IMR-90 (cell line): ENCODE data around the gene PPP1R14C. TPM values are rescaled to one million over a fixed set of nuclear protein-coding genes. Genes with fewer than 3 reads are reported as not detected.

Source experiments
- ATAC-seq: fragments of 200-7000 bp; cut with Tn5 transposase; 2 replicates; pipeline ENCODE4 v1.9.1; 2020; ENCODE audit warnings: low read depth, mild to moderate bottlenecking, moderate library complexity
- BruUV-seq: library from RNA; stranded (reverse); fragments of 400-500 nt; replicated peaks from 2 replicates; lab custom pipeline; 2021; lab: Mats Ljungman, UMichigan
- CTCF ChIA-PET: fragments of 300-600 bp; formaldehyde crosslinking; extraction: SDS; loops from one replicate; lab custom pipeline; 2021; ENCODE audit warnings: antibody characterized with exemption; lab: Yijun Ruan, JAX
- POLR2A ChIA-PET: fragments of 300-600 bp; sonication (Branson Sonifier 250); formaldehyde crosslinking; loops from one replicate; lab custom pipeline; 2022; ENCODE audit warnings: antibody characterized with exemption; ENCODE audit not compliant: unreplicated experiment; lab: Charles Lee
- DNase-seq: peaks from one replicate; pipeline ENCODE4 v3.0.0; 2013
- H2AFZ ChIP-seq: replicated peaks from 2 replicates; pipeline ENCODE3; 2013; ENCODE audit warnings: low read length, mild to moderate bottlenecking; ENCODE audit not compliant: poor library complexity
- H2AK5ac ChIP-seq: 2 replicates; pipeline ENCODE4 v1.6.1; 2013; ENCODE audit warnings: low read depth, low read length, inconsistent platforms
- H2AK9ac ChIP-seq: replicated peaks from 2 replicates; pipeline ENCODE3; 2013; ENCODE audit warnings: mild to moderate bottlenecking, low read depth, low read length, moderate library complexity; ENCODE audit not compliant: poor library complexity
- H2BK120ac ChIP-seq: 2 replicates; pipeline ENCODE4 v1.6.1; 2013; ENCODE audit warnings: low read depth, low read length, inconsistent platforms
- H2BK15ac ChIP-seq: 3 replicates; pipeline ENCODE4 v1.6.1; 2013; ENCODE audit warnings: low read depth, low read length, inconsistent platforms
- H2BK20ac ChIP-seq: 2 replicates; pipeline ENCODE4 v1.6.1; 2013; ENCODE audit warnings: low read depth, mild to moderate bottlenecking, inconsistent platforms, low read length, moderate library complexity
- H2BK5ac ChIP-seq: 2 replicates; pipeline ENCODE4 v1.6.1; 2013; ENCODE audit warnings: mild to moderate bottlenecking, low read depth, low read length, inconsistent platforms; ENCODE audit not compliant: poor library complexity, severe bottlenecking
- H3K14ac ChIP-seq: replicated peaks from 2 replicates; pipeline ENCODE4 v1.6.1; 2013; ENCODE audit warnings: low read depth, low read length, inconsistent platforms
- H3K18ac ChIP-seq: 2 replicates; pipeline ENCODE4 v1.6.1; 2013; ENCODE audit warnings: low read depth, low read length, control low read depth
- H3K23ac ChIP-seq: 2 replicates; pipeline ENCODE4 v1.6.1; 2013; ENCODE audit warnings: low read depth, low read length, inconsistent platforms
- H3K27ac ChIP-seq: 2 replicates; pipeline ENCODE4 v1.5.1; 2013; ENCODE audit warnings: mild to moderate bottlenecking, control low read depth, low read length; ENCODE audit not compliant: insufficient read depth
- H3K27me3 ChIP-seq: 2 replicates; pipeline ENCODE4 v1.6.1; 2013; ENCODE audit warnings: low read length; ENCODE audit not compliant: control insufficient read depth, insufficient read depth
- H3K36me3 ChIP-seq: 2 replicates; pipeline ENCODE4 v1.6.1; 2013; ENCODE audit warnings: low read length, mixed read lengths; ENCODE audit not compliant: control insufficient read depth, insufficient read depth
- H3K4ac ChIP-seq: 2 replicates; pipeline ENCODE4 v1.6.1; 2013; ENCODE audit warnings: low read depth, low read length, inconsistent platforms
- H3K4me1 ChIP-seq: 2 replicates; pipeline ENCODE4 v1.6.1; 2013; ENCODE audit warnings: low read length, mixed read lengths; ENCODE audit not compliant: control insufficient read depth, insufficient read depth
- H3K4me2 ChIP-seq: 2 replicates; pipeline ENCODE4 v1.6.1; 2013; ENCODE audit warnings: low read depth, mild to moderate bottlenecking, control low read depth, low read length, moderate library complexity
- H3K4me3 ChIP-seq: 2 replicates; pipeline ENCODE4 v1.5.1; 2013; ENCODE audit warnings: low read depth, mild to moderate bottlenecking, control low read depth, low read length, moderate library complexity; ENCODE audit not compliant: insufficient read depth
- H3K56ac ChIP-seq: 2 replicates; pipeline ENCODE4 v1.6.1; 2013; ENCODE audit warnings: low read length, inconsistent platforms; ENCODE audit not compliant: insufficient read depth; ENCODE audit errors: extremely low read depth
- H3K79me1 ChIP-seq, 2 experiments: 2 replicates each; pipeline ENCODE4 v1.6.1; 2013; ENCODE audit warnings: low read length in 2 of 2, inconsistent platforms in 1 of 2, low read depth in 1 of 2
- H3K9ac ChIP-seq: 2 replicates; pipeline ENCODE4 v1.6.1; 2013; ENCODE audit warnings: low read depth, low read length, control low read depth
- H3K9me1 ChIP-seq: 2 replicates; pipeline ENCODE4 v1.6.1; 2013; ENCODE audit warnings: low read length, inconsistent platforms; ENCODE audit not compliant: insufficient read depth
- H3K9me3 ChIP-seq: 2 replicates; pipeline ENCODE4 v1.6.1; 2013; ENCODE audit warnings: low read length; ENCODE audit not compliant: control insufficient read depth, insufficient read depth
- H4K20me1 ChIP-seq: 2 replicates; pipeline ENCODE4 v1.6.1; 2013; ENCODE audit warnings: low read length, inconsistent platforms; ENCODE audit not compliant: insufficient read depth
- H4K5ac ChIP-seq: 2 replicates; pipeline ENCODE4 v1.6.1; 2013; ENCODE audit warnings: mild to moderate bottlenecking, low read depth, low read length, control low read depth
- H4K8ac ChIP-seq, 2 experiments: 2 replicates each; pipeline ENCODE4 v1.6.1; 2013; ENCODE audit warnings: low read depth in 2 of 2, low read length in 2 of 2, control low read depth in 1 of 2, inconsistent platforms in 1 of 2
- H4K91ac ChIP-seq: 2 replicates; pipeline ENCODE4 v1.6.1; 2013; ENCODE audit warnings: low read depth, low read length, inconsistent platforms; ENCODE audit not compliant: insufficient read depth
- BHLHE40 ChIP-seq: fragments of 150-350 bp; IDR thresholded peaks from 2 replicates; pipeline ENCODE4 v1.6.1; 2016; ENCODE audit warnings: mild to moderate bottlenecking, low read depth, low read length
- CEBPB ChIP-seq: IDR thresholded peaks from 2 replicates; pipeline ENCODE4 v1.6.1; 2012; ENCODE audit warnings: low read depth, low read length, improper control_type of control experiment
- CTCF ChIP-seq: conservative IDR thresholded peaks from 2 replicates; pipeline ENCODE4 v1.5.1; 2012; ENCODE audit warnings: mild to moderate bottlenecking, low read depth, low read length, improper control_type of control experiment
- FOS ChIP-seq: fragments of 150-350 bp; IDR thresholded peaks from 2 replicates; pipeline ENCODE4 v1.6.1; 2016; ENCODE audit warnings: low read depth, low read length
- MAFK ChIP-seq: IDR thresholded peaks from 2 replicates; pipeline ENCODE4 v1.6.1; 2012; ENCODE audit warnings: low read depth, low read length, improper control_type of control experiment
- MAZ ChIP-seq: IDR thresholded peaks from 2 replicates; pipeline ENCODE4 v1.6.1; 2012; ENCODE audit warnings: low read depth, mild to moderate bottlenecking, low read length, improper control_type of control experiment, moderate library complexity, borderline replicate concordance
- MXI1 ChIP-seq: IDR thresholded peaks from 2 replicates; pipeline ENCODE4 v1.6.1; 2012; ENCODE audit warnings: low read depth, mild to moderate bottlenecking, low read length, moderate library complexity, borderline replicate concordance
- NFE2L2 ChIP-seq: fragments of 150-350 bp; IDR thresholded peaks from 2 replicates; pipeline ENCODE4 v1.6.1; 2016; ENCODE audit warnings: low read depth, mild to moderate bottlenecking, low read length
- POLR2A ChIP-seq: IDR thresholded peaks from 2 replicates; pipeline ENCODE4 v1.6.1; 2012; ENCODE audit warnings: mild to moderate bottlenecking, low read depth, low read length
- RAD21 ChIP-seq: IDR thresholded peaks from 2 replicates; pipeline ENCODE4 v1.6.1; 2012; ENCODE audit warnings: low read length, improper control_type of control experiment
- RCOR1 ChIP-seq: IDR thresholded peaks from 2 replicates; pipeline ENCODE4 v1.6.1; 2012; ENCODE audit warnings: mild to moderate bottlenecking, low read length, improper control_type of control experiment; ENCODE audit not compliant: insufficient replicate concordance
- RFX5 ChIP-seq: IDR thresholded peaks from 2 replicates; pipeline ENCODE4 v1.8.0; 2012; ENCODE audit warnings: low read depth, mild to moderate bottlenecking, low read length, moderate library complexity
- SMC3 ChIP-seq: fragments of 150-350 bp; IDR thresholded peaks from 2 replicates; pipeline ENCODE4 v1.6.1; 2016; ENCODE audit warnings: low read depth, mild to moderate bottlenecking, antibody characterized with exemption, low read length, moderate library complexity
- USF2 ChIP-seq: fragments of 150-350 bp; IDR thresholded peaks from 2 replicates; pipeline ENCODE4 v1.6.1; 2017; ENCODE audit warnings: mild to moderate bottlenecking, antibody characterized with exemption, low read length, low read depth
- WGBS, 2 experiments: methylation state at CpG; one replicate each; pipeline versions ENCODE4 v1.1.5 to v1.1.7; 2013; ENCODE audit warnings: missing lambda C conversion rate in 2 of 2; ENCODE audit not compliant: insufficient read length in 1 of 2; ENCODE audit errors: extremely low coverage in 2 of 2; 5-methylcytosine and 5-hydroxymethylcytosine counted together
- dilution Hi-C: fragments of 300-500 bp; cut with HindIII; formaldehyde crosslinking; loops from one replicate; pipeline ENCODE4 v1.14.3; 2018; ENCODE audit warnings: low sequenced_read_pairs; ENCODE audit not compliant: unreplicated experiment
- in situ Hi-C: fragments of 300-500 bp; cut with MboI; formaldehyde crosslinking; loops from 3 replicates; pipeline ENCODE4 v1.14.3; 2019; ENCODE audit warnings: low sequenced_read_pairs, inconsistent platforms, mixed read lengths
- intact Hi-C: fragments of 100-400 bp; cut with micrococcal nuclease; formaldehyde crosslinking; loops from 2 replicates; pipeline ENCODE4 v1.10.0; 2022
- polyA plus RNA-seq, 3 experiments: library from polyadenylated mRNA; depleted of rRNA; stranded (reverse); fragments of >200 nt; gene quantifications; 2 replicates each; pipeline ENCODE4 v1.2.3, GENCODE V29; 2012; ENCODE audit warnings: low replicate concordance in 1 of 3
- total RNA-seq: library from RNA; depleted of rRNA; stranded (reverse); fragments of >200 nt; gene quantifications from 2 replicates; pipeline ENCODE4 v1.2.3, GENCODE V29; 2012
- TF ChIP-seq, protein P1 (sequence below): fragments of 150-350 bp; IDR thresholded peaks from 2 replicates; pipeline ENCODE4 v1.6.1; 2016; ENCODE audit warnings: low read depth, mild to moderate bottlenecking, low read length, moderate library complexity, borderline replicate concordance

PPP1R14C gene
- total and polyA plus RNA-seq, 2 of the 4 experiments (the other 2 are of a cell fraction), result not detected

GRCh38 chr6:150236114-150236513 is 93.3 kb downstream of the PPP1R14C start:
- 100% methylated on average over 1 of the region's 8 CpGs; no CpG with 5 or more reads in 1 of the 2 experiments for WGBS, 2 experiments
- no peak overlapping the region for H2BK15ac ChIP-seq

More at GRCh38 chr6:150236114-150236513, 93.3 kb downstream of the PPP1R14C start:
- no peak for DNase-seq
- Histone ChIP-seq H2BK20ac (no peak overlapping the region), H3K14ac (no peak overlapping the region), H3K9me1 (no peaks in the 10 kb centered on the region), H3K56ac (no peak overlapping the region), H3K9ac (no peak overlapping the region), H4K20me1 (no peaks in the 10 kb centered on the region), H3K36me3 (no peaks in the 10 kb centered on the region), H3K79me1 (no peaks in the 10 kb centered on the region), H3K23ac (no peak overlapping the region), H3K4ac (no peak overlapping the region), H3K18ac (no peak overlapping the region), H2AFZ (no peak overlapping the region), H2AK9ac (no peak overlapping the region), H4K5ac (no peak overlapping the region), H3K4me1 (peaks cover 4% of the 10 kb centered on the region; the same call in 1 of the 2 replicates), H3K9me3 (no peaks in the 10 kb centered on the region), H3K27ac (no peak overlapping the region), H2AK5ac (no peak overlapping the region), H2BK120ac (no peak overlapping the region), H4K8ac (no peak overlapping the region), H4K91ac (no peak overlapping the region), H3K4me2 (no peak overlapping the region), H3K4me3 (no peak overlapping the region), H3K27me3 (no peaks in the 10 kb centered on the region), H2BK5ac (no peak overlapping the region)
- intact Hi-C loops, result no loop called here
- CTCF ChIA-PET, result interaction anchor here (1.4 kb wide), 1 partner anchor 32 kb away, joined by 3 read pairs; no protein-coding TSS in a partner anchor
- ATAC-seq, result no peak
- dilution Hi-C loops, result no loop called here
- TF ChIP-seq CEBPB (no peak), RAD21 (no peak), SMC3 (no peak), FOS (no peak), MXI1 (no peak), RFX5 (no peak), CTCF (no peak), POLR2A (no peak), NFE2L2 (no peak), RCOR1 (no peak), MAZ (no peak), USF2 (no peak), MAFK (no peak), BHLHE40 (no peak)
- TF ChIP-seq, protein P1, sequence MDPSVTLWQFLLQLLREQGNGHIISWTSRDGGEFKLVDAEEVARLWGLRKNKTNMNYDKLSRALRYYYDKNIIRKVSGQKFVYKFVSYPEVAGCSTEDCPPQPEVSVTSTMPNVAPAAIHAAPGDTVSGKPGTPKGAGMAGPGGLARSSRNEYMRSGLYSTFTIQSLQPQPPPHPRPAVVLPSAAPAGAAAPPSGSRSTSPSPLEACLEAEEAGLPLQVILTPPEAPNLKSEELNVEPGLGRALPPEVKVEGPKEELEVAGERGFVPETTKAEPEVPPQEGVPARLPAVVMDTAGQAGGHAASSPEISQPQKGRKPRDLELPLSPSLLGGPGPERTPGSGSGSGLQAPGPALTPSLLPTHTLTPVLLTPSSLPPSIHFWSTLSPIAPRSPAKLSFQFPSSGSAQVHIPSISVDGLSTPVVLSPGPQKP, result no peak
- POLR2A ChIA-PET, result no interaction called here
- in situ Hi-C loops, result no loop called here
- BruUV-seq, result no TSS peak
